RCC 7860 (cell line): ENCODE measurements around the gene TRNT1.
A peak's percentile ranks its signal among the peaks of the same experiment; 100 is the strongest.

Experiments used
- DNase-seq: peaks from one replicate; pipeline ENCODE4 v3.0.0-alpha.2; 2015; ENCODE audit warnings: low spot score
- FAIRE-seq: peaks from 2 replicates; lab custom pipeline; 2012; peaks lifted over from hg19 to GRCh38; lab: Jason Lieb, UNC

Gene TRNT1

GRCh38 chr3:3177861-3178497 is 51.2 kb downstream of the TRNT1 start:
- no peak for FAIRE-seq

GRCh38 chr3:3178498-3179328 is 52.0 kb downstream of the TRNT1 start:
- DNase-seq (no peak), FAIRE-seq (no peak)

More at GRCh38 chr3:3177861-3178497, 51.2 kb downstream of the TRNT1 start:
- DNase-seq: no peak

GRCh38 chr3:3179407-3180094 is 52.8 kb downstream of the TRNT1 start, which contains the start of gene CRBN:
CRBN (minus strand) TSS chr3:3179691; CDS start chr3:3179687, 4 bp downstream.
- DNase-seq (peak; percentile 66), FAIRE-seq (no peak)

GRCh38 chr3:3180456-3180855 is 53.7 kb downstream of the TRNT1 start:
- DNase-seq (no peak), FAIRE-seq (no peak)

- FAIRE-seq: no peak
- no peak for DNase-seq
These were observed 58.1 kb downstream of the TRNT1 start for GRCh38 chr3:3184876-3185275.

GRCh38 chr3:3189102-3189727 is 62.5 kb downstream of the TRNT1 start:
- no peak for FAIRE-seq

GRCh38 chr3:3189961-3190360 is 63.2 kb downstream of the TRNT1 start:
- no peak for DNase-seq
- FAIRE-seq: no peak

More at GRCh38 chr3:3189102-3189727, 62.5 kb downstream of the TRNT1 start:
- DNase-seq: no peak

- FAIRE-seq (no peak), DNase-seq (no peak)
These were observed 65.0 kb downstream of the TRNT1 start for GRCh38 chr3:3191675-3192285.

GRCh38 chr3:3192286-3192675 is 65.5 kb downstream of the TRNT1 start:
- FAIRE-seq: no peak
- DNase-seq: no peak

GRCh38 chr3:3194861-3195260 is 68.1 kb downstream of the TRNT1 start:
- DNase-seq: no peak
- FAIRE-seq: no peak

GRCh38 chr3:3196148-3196861 is 69.6 kb downstream of the TRNT1 start:
- DNase-seq (no peak), FAIRE-seq (no peak)
